GM18505 (cell line): ENCODE measurements around the gene TREM1.

Experiments
- ATAC-seq: cut with Tn5 transposase; IDR thresholded peaks from one replicate; pipeline ENCODE4 v1.9.1; 2021; ENCODE audit not compliant: unreplicated experiment
- POLR2A ChIP-seq: IDR thresholded peaks from 4 replicates; pipeline ENCODE4 v1.6.1; 2011; ENCODE audit warnings: borderline replicate concordance; ENCODE audit not compliant: insufficient read depth, insufficient read length; ENCODE audit errors: extremely low read depth

Gene TREM1

DNA sequence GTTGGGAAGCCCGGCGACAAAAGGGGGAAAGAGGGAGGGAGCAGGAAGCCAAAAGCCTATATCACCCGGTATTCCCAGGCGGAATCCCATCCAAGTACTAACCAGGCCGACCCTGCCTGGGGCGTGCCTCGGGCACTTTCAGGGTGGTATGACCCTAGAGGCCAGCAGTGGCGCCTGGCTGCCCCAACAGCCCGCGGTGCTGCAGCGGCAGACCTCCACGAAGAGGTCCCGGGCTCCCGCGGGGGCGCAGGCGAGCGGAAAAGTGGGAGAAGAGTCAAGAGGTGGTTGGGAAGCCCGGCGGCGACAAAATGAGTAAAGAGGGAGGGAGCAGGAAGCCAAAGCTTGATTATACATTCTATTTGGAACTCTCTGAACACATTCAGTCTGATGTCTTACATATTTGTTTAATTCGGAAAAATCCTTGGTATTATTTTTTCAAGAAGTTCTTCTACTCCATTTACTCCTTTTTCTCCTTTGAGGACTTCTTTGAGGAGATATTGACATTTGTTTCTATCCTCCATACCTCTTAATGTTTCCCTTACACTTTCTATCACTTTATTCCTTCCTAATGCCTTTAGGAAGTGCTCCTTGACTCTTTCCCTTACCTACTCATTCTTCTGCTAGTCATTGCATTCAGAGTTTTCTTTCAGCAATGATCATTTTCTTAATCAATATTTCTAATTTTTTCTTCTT lies 46.9 kb downstream of the TREM1 start:
- no peak for ATAC-seq
- no peak for TF ChIP-seq POLR2A

DNA sequence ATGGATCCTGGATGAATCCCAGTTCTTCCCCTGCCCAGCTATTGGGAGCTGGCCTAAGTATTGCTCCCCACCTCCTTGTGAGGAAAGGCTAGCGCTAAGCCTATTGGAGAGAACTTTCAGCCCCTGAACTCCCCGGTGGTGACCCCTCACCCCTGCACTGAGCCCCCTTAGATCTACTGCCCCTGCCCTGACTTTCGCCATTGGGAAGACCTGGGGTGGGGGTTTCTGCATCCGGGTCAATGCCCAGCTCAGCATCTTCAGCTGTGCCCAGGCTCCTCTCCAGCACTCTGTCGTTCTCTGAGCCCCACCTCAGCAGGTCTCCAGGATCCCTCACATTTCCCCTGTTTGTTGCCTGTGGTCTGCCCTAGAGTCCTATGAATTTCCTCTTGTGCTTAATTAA lies 49.4 kb downstream of the TREM1 start:
- ATAC-seq: no peak
- no peak for TF ChIP-seq POLR2A

- no peak for ATAC-seq
- TF ChIP-seq POLR2A: no peak
Measured at GRCh38 chr6:41236276-41236675, 50.2 kb downstream of the TREM1 start.

DNA sequence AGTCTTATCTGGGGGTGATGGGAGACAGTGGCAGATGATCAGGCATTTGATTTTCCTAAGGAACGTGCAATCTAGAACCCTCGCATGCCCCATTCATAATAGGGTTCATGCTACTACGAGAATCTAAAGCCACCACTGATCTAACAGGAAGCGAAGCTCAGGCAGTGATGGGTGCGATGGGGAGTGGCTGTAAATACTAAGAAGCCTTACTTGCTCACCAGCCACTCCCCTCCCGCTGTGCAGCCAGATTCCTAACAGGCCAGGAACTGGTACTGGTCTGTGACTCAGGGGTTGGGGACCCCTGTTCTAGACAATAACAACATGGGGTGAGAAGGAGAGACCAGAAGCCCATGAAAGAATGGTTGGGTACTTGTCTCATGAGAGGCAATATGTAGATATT lies 53.8 kb downstream of the TREM1 start:
- no peak for TF ChIP-seq POLR2A

GRCh38 chr6:41231246-41231645 lies 55.2 kb downstream of the TREM1 start:
- TF ChIP-seq POLR2A: no peak
- ATAC-seq: no peak

More for the DNA sequence above, 53.8 kb downstream of the TREM1 start:
- ATAC-seq: no peak

DNA sequence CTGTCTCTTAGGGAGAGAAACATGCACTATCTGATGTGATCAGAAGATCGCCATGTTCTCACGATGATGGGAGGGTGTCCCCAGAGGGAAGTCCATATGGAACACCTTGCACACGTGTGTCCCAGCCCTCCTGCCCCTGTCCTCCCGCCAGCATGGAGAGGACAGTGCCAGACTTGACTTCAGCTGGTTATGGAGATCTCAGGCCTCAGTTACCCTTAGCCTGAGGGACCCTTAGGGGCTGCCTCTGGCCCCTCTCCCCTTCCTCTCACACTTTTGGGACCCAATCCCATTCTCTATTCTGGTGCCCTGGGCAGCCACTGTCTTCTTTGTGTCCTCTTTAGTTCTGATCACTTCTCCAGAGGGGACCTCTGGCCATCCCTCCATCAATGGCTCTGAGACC lies 56.8 kb downstream of the TREM1 start:
- no peak for TF ChIP-seq POLR2A

DNA sequence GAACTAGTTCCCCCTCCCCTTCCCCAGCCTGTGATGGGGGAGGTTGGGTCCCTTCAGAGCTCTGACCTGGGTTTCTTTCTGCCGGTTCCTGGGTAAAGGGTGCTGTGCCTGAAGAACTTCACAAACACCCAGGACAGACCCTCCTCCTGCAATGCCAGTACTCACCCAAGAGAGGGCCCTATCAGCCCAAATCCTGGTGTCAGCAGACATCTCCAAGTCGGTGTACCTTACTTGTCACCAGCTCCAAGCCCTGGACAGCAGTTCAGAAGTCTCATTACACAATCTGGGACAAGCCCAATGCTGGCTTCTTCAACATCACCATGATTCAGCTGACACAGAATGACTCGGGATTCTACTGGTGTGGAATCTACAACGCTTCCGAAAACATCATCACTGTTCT lies 57.9 kb downstream of the TREM1 start:
- no peak for TF ChIP-seq POLR2A
- ATAC-seq: no peak

More for the DNA sequence above, 56.8 kb downstream of the TREM1 start:
- ATAC-seq: no peak

DNA sequence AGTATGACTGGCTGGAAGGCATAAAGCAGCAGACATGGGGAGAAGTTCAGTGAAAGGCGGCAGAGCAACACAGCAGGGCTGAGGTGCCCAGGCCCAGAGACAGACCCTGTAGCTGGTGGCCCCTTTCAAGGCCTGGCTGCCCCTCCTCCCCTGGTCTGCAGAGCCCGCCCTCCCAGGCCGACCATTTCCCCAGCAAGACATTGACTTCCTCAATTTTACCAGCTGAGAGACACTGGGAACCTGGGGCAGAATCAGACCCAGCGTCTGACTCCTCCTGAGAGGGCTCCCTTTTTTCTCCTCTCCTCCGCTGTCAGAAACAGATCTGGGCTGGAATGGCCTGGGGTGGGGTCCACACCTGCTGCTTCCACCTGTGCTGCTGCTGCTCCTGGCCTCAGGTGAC lies 58.4 kb downstream of the TREM1 start, which contains the start of gene TREML4:
Gene TREML4, plus strand, starts transcription at position 254 of the 400 bp plus-strand sequence. Its CDS starts 79 bp downstream, at position 333.
- ATAC-seq: no peak
- TF ChIP-seq POLR2A: no peak

GRCh38 chr6:41226752-41227151 lies 59.7 kb downstream of the TREM1 start:
- TF ChIP-seq POLR2A: no peak
- no peak for ATAC-seq

- TF ChIP-seq POLR2A: no peak
- ATAC-seq: no peak
Measured at GRCh38 chr6:41224800-41225199, 61.7 kb downstream of the TREM1 start.
